Mammary epithelial cell (primary cell): Measurements from ENCODE around the gene LINC01488.

ENCODE experiments used
- CTCF ChIP-seq, 2 donors: IDR thresholded peaks in 1 of 2; conservative IDR thresholded peaks in 1 of 2; 2 replicates each; pipeline ENCODE4 v1.5.1; 2011 to 2012; ENCODE audit warnings: inconsistent platforms in 2 of 2, low read length in 2 of 2, mild to moderate bottlenecking in 2 of 2, control low read depth in 1 of 2, low read depth in 1 of 2; ENCODE audit not compliant: insufficient read depth in 1 of 2; ENCODE audit errors: extremely low read depth in 1 of 2
- EZH2 ChIP-seq: IDR thresholded peaks from 2 replicates; pipeline ENCODE4 v1.6.1; 2012; ENCODE audit warnings: low read length, inconsistent platforms, borderline replicate concordance

- TF ChIP-seq CTCF (conservative IDR thresholded peaks at IDR 0.05 in 1 of 2, IDR thresholded peaks at IDR 0.05 in 1 of 2; ENCODE audit: extremely low read depth in 1 of 2, insufficient read depth in 1 of 2, low read depth in 1 of 2, low read length in 2 of 2) (no peak), EZH2 (no peak)
Measured at GRCh38 chr11:69461272-69461962, 20.0 kb upstream of the LINC01488 start.
